Neural cell (in vitro differentiated cells): ENCODE measurements around the gene FBN1. TPM values are rescaled to one million over a fixed set of nuclear protein-coding genes. Genes with fewer than 3 reads are reported as not detected.

Experiments
- H2AFZ ChIP-seq: fragments of 200-600, 300-800 bp; sonication (generic), shearing (Covaris generic); 2 replicates; pipeline ENCODE4 v1.6.0; 2014; ENCODE audit warnings: low read depth, mild to moderate bottlenecking, antibody characterized with exemption, low read length, moderate library complexity
- H3F3A ChIP-seq: fragments of 200-600 bp; shearing (Covaris generic); 2 replicates; pipeline ENCODE4 v1.6.1; 2016; ENCODE audit warnings: mild to moderate bottlenecking, moderate library complexity, mixed read lengths, antibody characterized with exemption, low read length; ENCODE audit not compliant: insufficient read depth, poor library complexity, severe bottlenecking
- H3K27ac ChIP-seq: fragments of 200-600, 300-800 bp; sonication (generic), shearing (Covaris generic); 2 replicates; pipeline ENCODE4 v1.5.1; 2014; ENCODE audit warnings: mild to moderate bottlenecking, low read length, moderate library complexity
- H3K27me3 ChIP-seq: fragments of 300-800, 200-600 bp; sonication (generic), shearing (Covaris generic); 2 replicates; pipeline ENCODE4 v1.6.0; 2014; ENCODE audit warnings: mild to moderate bottlenecking, low read depth, low read length, moderate library complexity; ENCODE audit not compliant: insufficient read depth
- H3K36me3 ChIP-seq: fragments of 300-800, 200-600 bp; sonication (generic), shearing (Covaris generic); 2 replicates; pipeline ENCODE4 v1.5.1; 2014; ENCODE audit warnings: mild to moderate bottlenecking, antibody characterized with exemption, low read length, moderate library complexity; ENCODE audit not compliant: insufficient read depth
- H3K4me2 ChIP-seq: fragments of 300-800, 200-600 bp; sonication (generic), shearing (Covaris generic); 2 replicates; pipeline ENCODE4 v1.6.0; 2014; ENCODE audit warnings: mild to moderate bottlenecking, low read length
- H3K4me3 ChIP-seq: fragments of 300-800, 200-600 bp; sonication (generic), shearing (Covaris generic); 2 replicates; pipeline ENCODE4 v1.5.1; 2014; ENCODE audit warnings: mild to moderate bottlenecking, low read length, moderate library complexity
- H3K79me2 ChIP-seq: fragments of 200-600 bp; shearing (Covaris generic); replicated peaks from 2 replicates; pipeline ENCODE4 v1.6.0; 2014; ENCODE audit warnings: mild to moderate bottlenecking, low read length, moderate library complexity; ENCODE audit not compliant: insufficient read depth
- H3K9ac ChIP-seq: fragments of 300-800, 200-600 bp; sonication (generic), shearing (Covaris generic); 2 replicates; pipeline ENCODE4 v1.6.1; 2016; ENCODE audit warnings: mild to moderate bottlenecking, low read length, mixed read lengths
- H3K9me2 ChIP-seq: fragments of 200-600 bp; shearing (Covaris generic); 2 replicates; pipeline ENCODE4 v1.6.1; 2016; ENCODE audit warnings: mild to moderate bottlenecking, low read length, mixed read lengths; ENCODE audit not compliant: insufficient read depth
- H3K9me3 ChIP-seq: fragments of 200-600, 300-800 bp; sonication (generic), shearing (Covaris generic); 2 replicates; pipeline ENCODE4 v1.6.1; 2016; ENCODE audit warnings: mild to moderate bottlenecking, mixed run types, low read length, moderate library complexity, mixed read lengths
- H4K20me1 ChIP-seq: fragments of 200-600 bp; shearing (Covaris generic); 2 replicates; pipeline ENCODE4 v1.6.1; 2016; ENCODE audit warnings: mild to moderate bottlenecking, mixed run types; ENCODE audit not compliant: insufficient read depth
- CTCF ChIP-seq: fragments of 450-650 bp; IDR thresholded peaks from 2 replicates; pipeline ENCODE4 v1.5.1; 2014; ENCODE audit warnings: antibody characterized with exemption, mild to moderate bottlenecking, moderate library complexity; ENCODE audit not compliant: poor library complexity, severe bottlenecking
- EP300 ChIP-seq: fragments of 450-650 bp; conservative IDR thresholded peaks from 2 replicates; pipeline ENCODE4 v1.6.1; 2014; ENCODE audit warnings: antibody characterized with exemption, mild to moderate bottlenecking, moderate library complexity; ENCODE audit not compliant: poor library complexity, severe bottlenecking
- EZH2 ChIP-seq: fragments of 200-600, 300-800 bp; shearing (Covaris generic), sonication (generic); IDR thresholded peaks from 2 replicates; pipeline ENCODE4 v1.6.1; 2014; ENCODE audit warnings: antibody characterized with exemption, low read length, borderline replicate concordance, mild to moderate bottlenecking; ENCODE audit not compliant: insufficient read depth, poor library complexity, severe bottlenecking
- MXI1 ChIP-seq: fragments of 450-650 bp; conservative IDR thresholded peaks from 2 replicates; pipeline ENCODE4 v1.6.1; 2014; ENCODE audit warnings: antibody characterized with exemption, mild to moderate bottlenecking; ENCODE audit not compliant: poor library complexity, severe bottlenecking
- POLR2AphosphoS5 ChIP-seq: IDR thresholded peaks from 2 replicates; pipeline ENCODE4 v1.6.1; 2012
- RAD21 ChIP-seq: fragments of 450-650 bp; conservative IDR thresholded peaks from 2 replicates; pipeline ENCODE4 v1.6.1; 2014; ENCODE audit warnings: antibody characterized with exemption, mild to moderate bottlenecking, moderate library complexity
- REST ChIP-seq: IDR thresholded peaks from 2 replicates; pipeline ENCODE4 v1.6.1; 2012; ENCODE audit warnings: borderline replicate concordance
- SMC3 ChIP-seq: fragments of 450-650 bp; conservative IDR thresholded peaks from 2 replicates; pipeline ENCODE4 v1.6.1; 2014; ENCODE audit warnings: antibody characterized with exemption, mild to moderate bottlenecking, moderate library complexity; ENCODE audit not compliant: poor library complexity
- TAF1 ChIP-seq: IDR thresholded peaks from 2 replicates; pipeline ENCODE4 v1.6.1; 2012; ENCODE audit warnings: low read depth
- polyA plus RNA-seq: library from polyadenylated mRNA; depleted of rRNA; stranded (reverse); fragments of >200 nt; gene quantifications from 2 replicates; pipeline ENCODE4 v1.2.3, GENCODE V29; 2014

The FBN1 gene
- polyA plus RNA-seq, 1 donor from 2014 or later = 22.0 TPM

- TF ChIP-seq REST (no peak), CTCF (no peak)
- Histone ChIP-seq H3K9me2 (no peaks in the 10 kb centered on the region), H3K27me3 (no peaks in the 10 kb centered on the region), H3F3A (no peaks in the 10 kb centered on the region), H2AFZ (no peak overlapping the region), H3K79me2 (no peaks in the 10 kb centered on the region), H3K36me3 (peaks cover 11% of the 10 kb centered on the region), H3K4me2 (no peak overlapping the region), H3K9ac (no peak overlapping the region), H3K9me3 (no peaks in the 10 kb centered on the region), H3K27ac (no peak overlapping the region), H3K4me3 (no peak overlapping the region), H4K20me1 (no peaks in the 10 kb centered on the region)
Observed at GRCh38 chr15:48427960-48428547, 217.5 kb downstream of the FBN1 start.

GRCh38 chr15:48427479-48427878 lies 218.0 kb downstream of the FBN1 start:
- no peak for TF ChIP-seq EZH2
- no peak for TF ChIP-seq REST
- TF ChIP-seq SMC3 = no peak
- TF ChIP-seq RAD21 = no peak
- no peak for TF ChIP-seq TAF1
- TF ChIP-seq CTCF = no peak
- TF ChIP-seq MXI1 = no peak
- no peak for TF ChIP-seq POLR2AphosphoS5
- no peak for TF ChIP-seq EP300
- no peak overlapping the region for H3K9ac ChIP-seq
- no peaks in the 10 kb centered on the region for H3K9me3 ChIP-seq
- H3F3A ChIP-seq = no peaks in the 10 kb centered on the region
- H2AFZ ChIP-seq = no peak overlapping the region
- no peak overlapping the region for H3K4me2 ChIP-seq
- H3K36me3 ChIP-seq = peaks cover 10% of the 10 kb centered on the region
- H3K27ac ChIP-seq = no peak overlapping the region
- no peaks in the 10 kb centered on the region for H3K27me3 ChIP-seq
- no peaks in the 10 kb centered on the region for H3K9me2 ChIP-seq
- no peaks in the 10 kb centered on the region for H4K20me1 ChIP-seq
- H3K79me2 ChIP-seq = no peaks in the 10 kb centered on the region
- no peak overlapping the region for H3K4me3 ChIP-seq
